Mesothelial cell of epicardium (in vitro differentiated cells): ENCODE data around the gene CNTLN. TPM values are rescaled to one million over a fixed set of nuclear protein-coding genes. Genes with fewer than 3 reads are reported as not detected.

Experiments used
- DNase-seq, 2 experiments: peaks; one replicate each; pipeline ENCODE4 v3.0.0; 2021; ENCODE audit warnings: low spot score in 2 of 2; ENCODE audit not compliant: unreplicated experiment in 2 of 2
- H3K27ac Mint-ChIP-seq: 2 replicates; pipeline ENCODE4 v1.8.0; 2021; ENCODE audit warnings: mixed read lengths
- H3K27me3 Mint-ChIP-seq: 2 replicates; pipeline ENCODE4 v1.8.0; 2021; ENCODE audit warnings: low read depth, mixed read lengths
- H3K36me3 Mint-ChIP-seq: 2 replicates; pipeline ENCODE4 v1.8.0; 2021; ENCODE audit warnings: mixed read lengths
- H3K4me1 Mint-ChIP-seq: 2 replicates; pipeline ENCODE4 v1.8.0; 2021; ENCODE audit warnings: mixed read lengths
- H3K4me3 Mint-ChIP-seq: 2 replicates; pipeline ENCODE4 v1.8.0; 2021; ENCODE audit warnings: mild to moderate bottlenecking, moderate library complexity, mixed read lengths
- H3K9me3 Mint-ChIP-seq: 2 replicates; pipeline ENCODE4 v1.8.0; 2021; ENCODE audit warnings: mixed read lengths
- total RNA-seq: library from RNA; stranded (reverse); gene quantifications from 3 replicates; pipeline ENCODE4 v1.2.1, GENCODE V29; 2021
- TF ChIP-seq, protein P1 (sequence below): fragments of 200-600 bp; sonication (generic); IDR thresholded peaks from one replicate; pipeline ENCODE4 v1.5.0; 2021; ENCODE audit warnings: antibody characterized with exemption; ENCODE audit not compliant: unreplicated experiment

CNTLN gene, protein sequence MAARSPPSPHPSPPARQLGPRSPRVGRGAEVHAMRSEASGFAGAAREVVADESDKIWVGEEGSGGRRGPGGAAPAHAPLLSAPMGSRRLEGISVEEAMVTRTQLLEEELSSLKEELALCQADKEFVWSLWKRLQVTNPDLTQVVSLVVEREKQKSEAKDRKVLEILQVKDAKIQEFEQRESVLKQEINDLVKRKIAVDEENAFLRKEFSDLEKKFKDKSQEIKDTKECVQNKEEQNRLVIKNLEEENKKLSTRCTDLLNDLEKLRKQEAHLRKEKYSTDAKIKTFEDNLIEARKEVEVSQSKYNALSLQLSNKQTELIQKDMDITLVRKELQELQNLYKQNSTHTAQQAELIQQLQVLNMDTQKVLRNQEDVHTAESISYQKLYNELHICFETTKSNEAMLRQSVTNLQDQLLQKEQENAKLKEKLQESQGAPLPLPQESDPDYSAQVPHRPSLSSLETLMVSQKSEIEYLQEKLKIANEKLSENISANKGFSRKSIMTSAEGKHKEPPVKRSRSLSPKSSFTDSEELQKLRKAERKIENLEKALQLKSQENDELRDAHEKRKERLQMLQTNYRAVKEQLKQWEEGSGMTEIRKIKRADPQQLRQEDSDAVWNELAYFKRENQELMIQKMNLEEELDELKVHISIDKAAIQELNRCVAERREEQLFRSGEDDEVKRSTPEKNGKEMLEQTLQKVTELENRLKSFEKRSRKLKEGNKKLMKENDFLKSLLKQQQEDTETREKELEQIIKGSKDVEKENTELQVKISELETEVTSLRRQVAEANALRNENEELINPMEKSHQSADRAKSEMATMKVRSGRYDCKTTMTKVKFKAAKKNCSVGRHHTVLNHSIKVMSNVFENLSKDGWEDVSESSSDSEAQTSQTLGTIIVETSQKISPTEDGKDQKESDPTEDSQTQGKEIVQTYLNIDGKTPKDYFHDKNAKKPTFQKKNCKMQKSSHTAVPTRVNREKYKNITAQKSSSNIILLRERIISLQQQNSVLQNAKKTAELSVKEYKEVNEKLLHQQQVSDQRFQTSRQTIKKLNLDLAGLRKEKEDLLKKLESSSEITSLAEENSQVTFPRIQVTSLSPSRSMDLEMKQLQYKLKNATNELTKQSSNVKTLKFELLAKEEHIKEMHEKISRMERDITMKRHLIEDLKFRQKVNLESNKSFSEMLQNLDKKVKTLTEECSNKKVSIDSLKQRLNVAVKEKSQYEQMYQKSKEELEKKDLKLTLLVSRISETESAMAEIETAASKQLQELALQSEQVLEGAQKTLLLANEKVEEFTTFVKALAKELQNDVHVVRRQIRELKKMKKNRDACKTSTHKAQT (N-terminal part only)
- total RNA-seq, result 12.6 to 14.0 TPM (median 13.2 TPM) in 3 replicates

DNA sequence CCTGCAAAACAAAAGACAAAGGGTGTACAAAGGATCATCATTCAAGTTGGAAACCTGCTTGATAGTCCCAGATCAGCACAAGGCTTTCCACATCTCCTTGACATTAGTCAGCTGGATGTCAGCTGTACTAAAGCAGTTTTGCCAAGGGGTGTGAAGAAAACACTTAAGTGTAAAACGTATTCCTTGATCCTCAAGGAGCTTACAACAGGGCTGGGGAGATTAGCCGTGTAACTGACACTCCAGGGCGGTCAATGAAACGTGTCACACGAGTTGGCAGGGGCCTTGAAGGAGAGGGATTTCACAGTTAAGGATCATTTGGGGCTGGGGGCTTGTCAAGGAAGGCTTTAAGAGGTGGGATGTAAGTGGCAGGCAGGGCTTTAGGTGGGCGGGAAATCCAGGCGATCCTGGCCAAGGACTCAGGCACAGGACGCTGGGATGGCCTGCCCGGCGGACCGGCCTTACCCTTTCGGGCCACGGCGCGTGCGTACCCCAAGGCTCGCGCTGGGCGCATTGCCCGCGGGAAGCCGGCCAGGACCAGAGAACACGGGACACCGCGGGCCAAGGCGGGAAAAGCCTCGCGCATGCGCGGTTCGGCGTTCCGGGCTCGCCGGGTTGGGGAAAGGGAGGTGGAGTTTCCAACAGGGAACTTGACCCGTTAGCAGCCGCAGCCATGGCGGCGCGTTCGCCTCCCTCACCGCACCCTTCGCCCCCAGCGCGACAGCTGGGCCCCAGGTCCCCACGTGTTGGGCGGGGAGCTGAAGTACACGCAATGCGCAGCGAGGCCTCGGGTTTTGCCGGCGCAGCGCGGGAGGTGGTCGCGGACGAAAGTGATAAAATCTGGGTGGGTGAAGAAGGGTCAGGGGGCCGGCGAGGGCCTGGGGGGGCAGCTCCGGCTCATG, at the start of gene CNTLN:
CNTLN (plus strand) TSS at position 645 of the 899 bp plus-strand sequence; CDS start at position 671, 26 bp downstream.
- H3K27ac Mint-ChIP-seq, result peak within 1 kb of the TSS; percentile 87

DNA sequence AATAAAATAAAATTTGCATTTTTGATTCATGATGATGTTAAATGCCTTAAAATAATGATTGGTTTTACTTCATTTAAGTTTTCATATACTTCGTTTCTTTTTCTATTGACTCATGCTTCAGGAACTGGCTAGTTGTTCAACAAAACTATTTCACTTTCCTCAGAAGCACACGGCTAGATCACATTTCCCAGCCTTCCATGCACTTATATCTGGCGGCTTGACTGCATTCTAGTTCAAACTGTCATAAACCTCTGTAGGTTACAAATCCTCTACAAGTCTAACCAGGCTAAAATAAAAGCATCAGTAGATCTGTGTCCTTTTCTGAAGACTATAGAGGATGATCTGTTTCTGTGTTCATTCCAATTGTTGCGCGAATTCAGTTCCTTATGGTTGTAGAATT, 46.3 kb upstream of the CNTLN start:
- H3K36me3 Mint-ChIP-seq, result no peaks in the 10 kb centered on the region
- no peak overlapping the region for H3K27ac Mint-ChIP-seq
- H3K4me3 Mint-ChIP-seq, result no peak overlapping the region
- TF ChIP-seq, protein P1, sequence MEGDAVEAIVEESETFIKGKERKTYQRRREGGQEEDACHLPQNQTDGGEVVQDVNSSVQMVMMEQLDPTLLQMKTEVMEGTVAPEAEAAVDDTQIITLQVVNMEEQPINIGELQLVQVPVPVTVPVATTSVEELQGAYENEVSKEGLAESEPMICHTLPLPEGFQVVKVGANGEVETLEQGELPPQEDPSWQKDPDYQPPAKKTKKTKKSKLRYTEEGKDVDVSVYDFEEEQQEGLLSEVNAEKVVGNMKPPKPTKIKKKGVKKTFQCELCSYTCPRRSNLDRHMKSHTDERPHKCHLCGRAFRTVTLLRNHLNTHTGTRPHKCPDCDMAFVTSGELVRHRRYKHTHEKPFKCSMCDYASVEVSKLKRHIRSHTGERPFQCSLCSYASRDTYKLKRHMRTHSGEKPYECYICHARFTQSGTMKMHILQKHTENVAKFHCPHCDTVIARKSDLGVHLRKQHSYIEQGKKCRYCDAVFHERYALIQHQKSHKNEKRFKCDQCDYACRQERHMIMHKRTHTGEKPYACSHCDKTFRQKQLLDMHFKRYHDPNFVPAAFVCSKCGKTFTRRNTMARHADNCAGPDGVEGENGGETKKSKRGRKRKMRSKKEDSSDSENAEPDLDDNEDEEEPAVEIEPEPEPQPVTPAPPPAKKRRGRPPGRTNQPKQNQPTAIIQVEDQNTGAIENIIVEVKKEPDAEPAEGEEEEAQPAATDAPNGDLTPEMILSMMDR, result no peak
- H3K9me3 Mint-ChIP-seq, result no peaks in the 10 kb centered on the region
- DNase-seq, result no peak
- peaks cover 8% of the 10 kb centered on the region for H3K27me3 Mint-ChIP-seq
- no peaks in the 10 kb centered on the region for H3K4me1 Mint-ChIP-seq

More for the DNA sequence above, at the start of gene CNTLN:
- Mint-ChIP-seq H3K36me3 (no peaks in the 10 kb centered on the region), H3K4me3 (peak within 1 kb of the TSS; percentile 91), H3K4me1 (peaks cover 19% of the 10 kb centered on the region), H3K27me3 (no peaks in the 10 kb centered on the region), H3K9me3 (no peaks in the 10 kb centered on the region)
- TF ChIP-seq, protein P1, result no peak
- peak; percentile 87 to 97 for DNase-seq

DNA sequence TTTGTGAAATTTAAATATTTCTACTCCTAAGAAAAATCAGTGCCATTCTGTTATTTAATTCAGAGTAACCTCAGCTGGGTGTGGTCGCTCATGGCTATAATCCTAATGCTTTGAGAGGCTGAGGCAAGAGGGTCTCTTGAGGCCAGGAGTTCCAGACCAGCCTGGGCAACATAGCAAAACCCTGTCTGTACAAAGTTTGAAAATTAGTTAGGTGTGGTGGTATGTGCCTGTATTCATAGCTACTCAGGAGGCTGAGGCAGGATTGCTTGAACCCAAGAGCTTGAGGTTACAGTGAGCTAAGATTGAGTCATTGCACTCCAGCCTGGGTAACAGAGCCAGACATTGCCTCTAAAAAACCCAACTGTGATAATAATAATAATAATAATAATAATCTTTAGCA, 44.8 kb upstream of the CNTLN start:
- Mint-ChIP-seq H3K27ac (no peak overlapping the region), H3K4me1 (no peaks in the 10 kb centered on the region), H3K4me3 (no peak overlapping the region), H3K9me3 (no peaks in the 10 kb centered on the region), H3K36me3 (no peaks in the 10 kb centered on the region), H3K27me3 (peaks cover 8% of the 10 kb centered on the region)
- TF ChIP-seq, protein P1, result no peak
- DNase-seq, result no peak

DNA sequence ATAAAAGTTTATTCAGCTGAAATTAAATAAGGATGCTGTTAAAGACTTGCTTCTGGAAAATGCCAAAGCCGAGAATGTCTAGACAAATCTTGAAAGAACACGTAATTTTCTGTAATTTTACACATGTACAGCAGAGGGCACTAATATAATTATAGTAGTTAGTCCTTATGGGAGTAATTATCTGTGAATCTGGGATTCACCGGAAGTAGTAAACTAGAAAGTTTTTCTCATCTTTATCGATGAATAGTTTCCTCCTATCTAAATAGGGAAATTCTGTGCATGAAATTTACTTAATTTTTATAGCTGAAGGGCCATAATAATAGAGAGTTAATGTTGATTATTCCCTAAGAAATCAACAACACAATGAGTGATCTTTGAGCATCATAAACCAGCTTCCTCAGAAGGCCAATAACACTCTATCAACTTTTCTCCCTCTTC, 18.4 kb upstream of the CNTLN start:
- H3K27ac Mint-ChIP-seq, result no peak overlapping the region
- H3K4me3 Mint-ChIP-seq, result no peak overlapping the region
- no peak for DNase-seq
- H3K27me3 Mint-ChIP-seq, result no peaks in the 10 kb centered on the region
- H3K36me3 Mint-ChIP-seq, result no peaks in the 10 kb centered on the region
- TF ChIP-seq, protein P1, result peak; percentile 65
- H3K4me1 Mint-ChIP-seq, result no peaks in the 10 kb centered on the region
- peaks cover 2% of the 10 kb centered on the region for H3K9me3 Mint-ChIP-seq
